DMS153 (cell line): ENCODE results near the gene CCDC50.
A peak's percentile ranks its signal among the peaks of the same experiment; 100 is the strongest.

ENCODE experiments used
- DNase-seq: peaks from one replicate; lab custom pipeline; 2025; lab: John Stamatoyannopoulos, UW

The CCDC50 gene

DNA sequence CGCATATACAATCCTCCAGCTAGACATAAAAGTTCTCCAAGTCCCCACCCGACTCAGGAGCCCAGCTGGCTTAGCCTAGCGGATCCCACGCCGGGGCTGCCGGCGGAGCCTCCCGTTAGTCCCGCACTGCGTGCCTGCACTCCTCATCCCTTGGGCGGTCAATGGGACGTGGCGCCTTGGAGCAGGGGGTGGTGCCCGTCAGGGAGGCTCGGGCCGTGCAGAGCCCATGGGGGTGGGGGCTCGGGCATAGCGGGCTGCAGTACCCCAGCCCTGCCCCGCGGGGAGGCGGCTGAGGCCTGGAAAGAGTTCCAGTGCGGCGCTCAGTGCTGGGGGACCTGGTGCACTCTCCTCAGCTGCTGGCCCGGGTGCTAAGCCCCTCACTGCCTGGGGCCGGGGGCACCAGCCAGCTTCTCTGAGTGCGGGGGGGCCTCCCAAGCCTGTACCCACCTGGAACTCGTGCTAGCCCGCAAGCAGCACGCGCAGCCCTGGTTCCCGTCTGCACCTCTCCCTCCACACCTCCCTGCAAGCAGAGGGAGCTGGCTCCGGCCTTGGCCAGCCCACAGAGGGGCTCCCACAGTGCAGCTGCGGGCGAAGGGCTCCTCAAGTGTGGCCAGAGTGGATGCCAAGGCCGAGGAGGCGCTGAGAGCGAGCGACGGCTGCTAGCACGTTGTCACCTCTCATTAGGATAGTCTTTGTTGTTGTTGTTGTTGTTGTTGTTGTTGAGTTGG lies 12.2 kb upstream of the CCDC50 start:
- DNase-seq = no peak

DNA sequence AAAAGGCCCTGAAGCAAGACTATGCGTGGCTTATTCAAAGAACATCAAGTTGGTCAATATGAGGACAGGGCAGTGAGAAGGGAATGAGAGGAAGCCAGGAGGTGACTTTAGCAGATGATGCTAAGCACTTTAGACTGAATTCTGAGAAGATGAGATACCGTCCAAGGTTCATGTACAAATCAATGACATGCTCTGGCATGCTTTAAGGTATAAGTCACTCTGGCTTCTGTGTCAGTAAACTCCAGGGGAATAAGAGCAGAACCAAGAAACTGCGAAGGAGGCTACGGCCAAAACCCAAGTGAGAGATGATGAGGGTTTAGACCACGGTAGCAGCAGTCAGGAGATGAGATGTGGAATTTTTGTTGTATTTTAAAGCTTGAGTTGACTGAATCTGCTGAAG lies 8.9 kb upstream of the CCDC50 start:
- DNase-seq = no peak

DNA sequence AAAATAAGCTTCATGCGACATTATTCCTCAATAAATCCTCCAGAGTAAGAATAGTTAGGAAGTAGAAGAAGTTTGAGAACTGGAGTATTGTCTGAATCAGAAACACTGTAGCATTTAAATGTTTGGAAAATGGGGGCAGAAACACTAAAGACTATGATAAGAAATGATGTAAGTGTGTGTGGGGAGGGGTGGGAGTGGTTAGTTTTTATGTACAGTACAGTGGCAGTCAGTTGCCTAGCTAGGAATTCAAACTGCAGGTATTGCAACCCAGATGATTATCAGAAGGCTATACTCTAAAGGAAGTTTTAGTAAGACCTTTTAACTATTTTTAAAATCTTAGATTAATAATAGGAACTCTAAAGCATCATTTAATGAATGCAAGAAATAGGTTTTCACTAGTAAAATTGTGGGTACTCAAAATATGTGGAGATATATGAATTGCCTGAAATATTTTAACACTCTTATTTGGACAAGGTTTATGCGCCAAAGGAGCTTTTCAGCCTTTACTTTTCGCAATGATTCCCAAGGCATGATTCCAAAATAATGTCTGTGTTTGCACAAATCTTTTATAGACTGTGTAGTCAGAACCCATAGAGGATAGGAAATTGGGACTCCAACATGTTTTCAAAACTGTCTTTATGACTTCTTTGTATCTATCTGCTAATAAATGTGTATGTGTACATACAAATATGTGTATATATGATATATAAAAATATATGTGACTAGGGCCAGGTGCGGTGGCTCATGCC lies 8.0 kb upstream of the CCDC50 start:
- DNase-seq = no peak

DNA sequence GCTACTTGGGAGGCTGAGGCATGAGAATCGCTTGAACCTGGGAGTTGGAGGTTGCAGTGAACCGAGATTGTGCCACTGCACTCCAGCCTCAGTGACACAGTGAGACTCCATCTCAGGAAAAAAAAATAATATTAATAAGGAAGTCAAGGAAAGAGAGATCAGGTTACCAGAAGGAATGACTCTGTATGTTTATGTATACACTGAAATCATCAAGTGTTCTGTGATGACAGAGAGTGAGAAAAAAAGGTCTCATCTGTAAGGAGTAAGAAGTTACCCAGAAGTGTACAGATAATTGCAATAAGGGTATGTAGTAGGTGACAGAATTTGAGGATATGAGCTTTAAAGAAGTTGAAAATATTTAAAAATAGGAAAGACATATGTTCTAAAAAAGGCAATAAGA lies 4.3 kb upstream of the CCDC50 start:
- no peak for DNase-seq

DNA sequence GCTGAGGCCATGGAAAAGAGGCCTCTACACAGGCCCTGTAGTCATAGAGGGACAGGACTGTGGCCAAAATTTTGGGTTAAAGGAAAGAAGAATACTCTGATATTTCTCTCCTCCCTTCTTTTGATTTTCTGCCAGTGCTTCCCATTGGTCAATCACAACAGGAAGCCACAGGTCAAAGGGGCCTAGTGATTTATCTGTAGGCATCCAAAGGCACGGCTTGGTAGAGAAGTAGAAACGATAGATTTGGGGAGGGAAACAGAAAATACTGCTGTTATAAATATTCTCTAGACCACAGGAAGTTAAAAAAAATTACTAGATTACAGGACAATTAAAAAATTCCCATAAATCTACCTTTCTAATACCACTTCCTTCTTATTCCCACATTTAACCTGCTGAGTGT lies 1.7 kb upstream of the CCDC50 start:
- no peak for DNase-seq

DNA sequence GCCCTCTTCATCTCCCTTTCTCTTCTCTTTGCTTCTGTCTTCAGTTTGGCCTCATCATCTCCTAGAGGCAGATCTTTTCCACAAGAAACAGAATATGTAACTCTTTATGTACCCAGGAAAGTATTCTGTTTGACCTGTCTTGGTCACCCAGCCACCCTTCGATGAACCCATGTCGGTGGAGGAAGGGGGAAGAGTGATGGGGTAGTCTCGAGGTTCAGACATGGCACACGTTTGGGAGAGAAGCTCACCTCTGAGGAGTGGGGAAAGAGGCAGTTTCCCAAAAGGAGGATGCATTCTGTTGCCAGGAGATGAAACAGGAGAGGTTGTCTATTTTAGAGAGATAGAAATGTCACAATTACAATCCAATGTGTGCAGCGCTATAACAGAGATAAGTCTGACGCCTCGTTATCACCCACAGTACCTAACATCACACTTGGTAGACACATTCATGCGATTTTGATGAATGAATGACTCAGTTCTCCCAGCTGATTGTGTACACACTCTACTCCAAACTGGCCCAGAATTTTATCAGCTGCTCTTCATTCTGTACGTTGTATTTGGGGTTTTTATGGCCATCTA lies 722 bp upstream of the CCDC50 start:
- no peak for DNase-seq

DNA sequence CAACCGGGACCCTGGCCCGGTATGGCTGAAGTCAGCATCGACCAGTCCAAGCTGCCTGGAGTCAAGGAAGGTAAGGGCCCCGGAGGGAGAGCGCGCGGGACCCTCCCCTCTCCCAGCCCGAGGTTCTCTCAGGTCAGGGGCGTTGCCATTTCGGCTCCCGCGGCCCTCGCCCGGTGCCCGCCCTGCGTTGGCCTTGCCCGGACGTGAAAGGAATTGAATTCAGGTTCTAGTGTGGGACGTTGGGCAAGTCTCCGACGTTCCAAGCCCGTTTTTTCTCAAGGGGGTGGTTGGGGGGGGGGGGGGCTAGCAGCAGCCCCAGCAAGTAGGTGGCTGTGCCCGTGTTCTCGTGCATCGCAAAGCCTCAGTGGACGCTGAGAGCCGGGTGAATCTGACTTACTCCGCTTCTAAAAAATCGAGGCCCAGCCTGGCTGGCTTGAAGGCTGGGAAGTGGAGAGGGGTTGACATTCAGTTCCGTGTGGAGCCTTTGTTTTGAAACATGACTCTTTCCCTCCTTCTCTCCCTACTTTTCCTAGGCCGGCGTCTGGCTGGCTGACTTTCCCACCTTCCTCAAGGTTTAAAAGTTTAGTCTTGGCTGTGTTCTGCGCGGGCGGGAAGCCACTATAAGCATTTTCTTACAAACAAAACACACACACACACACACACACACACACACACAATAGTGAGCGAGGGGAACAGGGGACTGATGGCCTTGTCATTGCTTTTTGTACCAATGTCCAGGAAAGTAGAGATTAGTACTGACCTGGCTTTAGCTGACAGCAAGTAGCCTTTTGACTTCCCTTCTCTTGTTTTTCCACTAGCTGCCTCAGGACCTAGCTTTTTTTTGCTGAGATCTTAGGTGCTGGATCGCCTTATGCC lies 698 bp downstream of the CCDC50 start, which contains the start of gene UTS2B:
Gene UTS2B, minus strand, starts transcription at position 873 of the 876 bp plus-strand sequence. CDS start 48,337 bp downstream, outside the sequence.
- DNase-seq = peak; percentile 9

DNA sequence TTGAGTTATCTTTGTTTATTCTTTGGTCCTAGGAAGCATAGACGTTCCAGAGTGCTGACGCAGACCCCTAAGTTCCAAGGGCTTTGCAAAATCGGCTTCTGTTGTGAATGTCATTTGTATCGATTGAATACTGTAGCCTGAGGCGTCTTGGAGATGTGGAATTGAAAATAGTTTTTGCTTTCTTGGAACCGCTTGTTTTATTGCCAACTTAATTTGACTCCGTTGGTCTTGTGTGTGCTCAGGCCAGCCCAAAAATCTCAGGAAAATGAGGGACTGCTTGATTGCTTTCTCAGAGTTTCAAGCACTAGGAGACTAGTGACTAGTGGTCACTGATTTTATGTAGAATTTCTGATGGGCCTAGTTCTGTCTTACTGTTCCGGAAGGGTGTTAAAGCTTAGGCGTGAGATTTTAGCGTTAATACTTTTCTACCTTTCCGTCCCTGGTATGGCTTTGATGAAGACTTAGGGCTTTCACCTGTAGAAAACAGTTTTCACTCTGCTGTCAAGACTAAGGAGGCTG lies 1.4 kb downstream of the CCDC50 start:
- no peak for DNase-seq

DNA sequence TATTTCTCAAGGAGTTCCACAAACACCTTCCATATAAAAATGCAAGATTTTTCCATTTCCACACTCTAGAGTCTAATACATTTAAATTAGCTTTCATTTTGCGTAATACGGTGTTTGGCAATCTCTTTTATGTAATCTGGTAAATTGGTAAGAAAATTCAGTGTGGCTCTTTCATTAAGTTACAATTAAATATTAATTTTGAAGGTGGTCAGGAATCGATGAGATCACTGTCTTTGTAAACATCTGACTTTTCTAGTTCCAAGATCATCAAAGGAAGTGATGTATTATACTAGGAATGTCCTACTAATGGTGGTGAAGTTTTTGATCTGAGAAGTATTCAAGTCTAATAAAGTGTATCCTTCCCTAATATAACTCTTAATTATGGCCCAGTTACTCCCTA lies 2.2 kb downstream of the CCDC50 start:
- DNase-seq = no peak

DNA sequence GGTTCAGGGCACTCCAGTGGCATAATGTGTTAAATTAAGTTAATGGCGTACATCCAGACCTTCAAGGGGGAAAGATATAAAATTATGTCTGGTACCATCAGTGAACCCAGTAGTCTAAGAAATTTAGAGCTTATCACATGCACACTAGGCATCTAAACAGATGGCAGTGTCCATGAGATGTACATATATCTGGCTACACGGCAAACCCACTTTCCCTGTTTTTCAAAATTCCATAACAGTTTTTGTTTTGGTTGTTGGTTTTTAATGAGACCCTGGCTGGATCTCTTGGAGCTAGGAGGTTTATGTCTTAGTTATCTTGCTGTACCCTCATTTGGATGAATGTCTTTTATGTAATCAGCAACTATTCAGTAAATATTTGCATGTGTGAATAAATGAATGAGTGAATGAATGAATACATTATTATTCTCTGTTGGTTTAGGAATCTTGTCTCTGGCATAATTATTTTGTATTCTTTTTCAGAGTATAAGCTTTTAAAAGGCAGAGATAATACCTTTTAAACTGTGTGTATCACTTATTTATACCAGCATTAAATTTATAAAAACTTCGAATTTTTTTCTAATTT lies 4.2 kb downstream of the CCDC50 start:
- no peak for DNase-seq

DNA sequence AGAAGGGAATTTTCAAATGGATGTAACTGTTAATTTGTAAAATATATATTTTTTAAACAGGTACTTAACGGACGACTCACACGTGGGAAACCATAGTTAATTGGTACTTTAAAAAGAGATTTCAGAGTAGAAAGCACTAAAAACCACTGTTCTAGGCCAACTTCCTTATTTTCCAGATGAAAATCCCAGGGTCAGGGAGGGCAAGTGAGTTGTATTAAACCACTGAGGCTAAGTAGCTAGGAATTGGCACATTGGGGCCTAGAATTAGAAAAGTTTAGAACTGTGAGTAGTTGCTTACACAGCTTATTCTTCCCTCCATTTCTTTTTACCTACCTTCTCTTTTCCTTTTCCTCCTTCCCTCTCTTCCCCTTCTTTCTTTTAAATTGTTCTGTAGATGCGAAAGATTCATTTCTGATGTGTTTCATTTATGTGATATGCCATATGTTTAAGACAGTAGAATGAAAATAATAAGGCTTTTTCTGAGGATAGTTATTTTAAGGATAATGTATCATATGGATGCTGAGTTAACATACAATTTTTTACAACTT lies 5.2 kb downstream of the CCDC50 start:
- DNase-seq = no peak

DNA sequence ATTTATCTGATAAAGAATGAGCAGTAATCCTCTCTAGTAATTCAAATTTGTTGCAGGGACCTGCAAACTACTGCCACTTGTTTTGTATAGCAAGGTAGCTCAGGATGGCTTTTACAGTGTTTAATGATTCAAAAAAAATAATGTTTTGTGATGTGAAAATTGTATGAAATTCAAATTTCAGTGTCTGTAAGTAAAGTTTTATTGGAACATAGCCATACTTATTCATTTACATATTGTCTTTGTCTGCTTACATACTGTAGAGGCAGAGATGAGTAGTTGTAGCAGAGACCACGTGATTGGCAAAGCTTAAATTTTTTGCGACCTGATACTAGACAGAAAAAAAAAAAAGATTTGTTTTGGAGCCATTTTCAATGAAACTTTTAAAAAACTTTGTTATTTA lies 7.6 kb downstream of the CCDC50 start:
- DNase-seq = no peak

DNA sequence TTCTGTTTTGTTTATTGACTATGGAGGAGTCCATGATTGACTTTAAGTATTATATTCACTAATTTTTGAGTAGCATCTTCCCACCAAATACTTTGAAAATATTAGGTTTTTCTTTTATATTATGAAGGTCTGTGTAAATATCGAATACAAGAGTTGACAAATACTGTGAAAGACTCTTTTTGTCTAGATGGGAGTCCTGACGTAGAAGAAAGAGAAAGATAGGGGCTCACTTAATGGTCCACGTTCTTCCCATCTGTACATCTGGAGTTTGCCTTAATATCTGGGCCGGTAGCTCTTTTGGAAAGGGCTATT lies 8.9 kb downstream of the CCDC50 start:
- no peak for DNase-seq

DNA sequence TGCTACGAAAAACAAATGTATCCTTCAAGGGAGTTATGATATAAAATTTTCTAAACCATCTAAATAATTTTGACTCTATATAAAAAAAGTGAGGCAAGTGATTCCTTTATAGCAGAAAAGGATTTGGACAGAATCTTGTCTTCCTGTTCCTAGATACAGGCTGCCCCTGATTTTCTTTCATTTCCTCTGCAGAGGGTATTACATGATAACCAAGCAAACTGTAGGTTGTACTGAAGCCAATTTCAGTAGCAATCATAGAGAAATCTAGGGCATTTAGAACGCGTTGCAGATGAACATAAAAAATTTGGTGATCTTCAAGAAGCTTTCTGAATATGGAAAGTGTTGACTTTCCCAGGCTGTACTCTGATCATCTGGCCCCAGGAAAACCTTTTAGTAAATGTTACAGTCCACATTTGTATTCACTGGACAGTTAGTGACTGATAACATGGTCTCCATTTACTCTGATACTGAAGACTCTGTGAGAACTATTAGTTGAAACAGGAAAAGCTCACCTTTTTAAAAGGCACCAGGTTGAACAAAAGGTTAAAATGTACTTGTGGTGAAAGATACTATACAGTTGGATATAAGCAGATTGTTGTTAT lies 10.2 kb downstream of the CCDC50 start:
- no peak for DNase-seq

DNA sequence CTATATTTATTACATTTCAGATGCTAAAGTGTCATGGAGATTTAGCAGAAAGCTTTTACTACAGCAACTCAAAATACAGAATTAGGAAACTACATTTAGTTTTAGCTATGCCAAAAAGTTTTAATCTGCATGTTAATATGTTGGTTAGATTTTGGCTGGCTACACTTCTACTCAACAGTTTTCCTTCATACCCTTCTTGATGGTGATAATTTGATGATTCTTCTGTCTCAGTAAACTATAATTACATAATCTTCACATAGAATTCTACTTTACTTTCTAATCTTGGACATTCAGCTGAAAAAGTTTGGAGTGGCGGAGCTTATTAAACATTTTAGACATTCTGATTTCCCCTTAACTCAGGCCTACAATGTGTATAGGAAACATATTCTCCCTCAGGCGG lies 11.2 kb downstream of the CCDC50 start:
- DNase-seq = no peak

DNA sequence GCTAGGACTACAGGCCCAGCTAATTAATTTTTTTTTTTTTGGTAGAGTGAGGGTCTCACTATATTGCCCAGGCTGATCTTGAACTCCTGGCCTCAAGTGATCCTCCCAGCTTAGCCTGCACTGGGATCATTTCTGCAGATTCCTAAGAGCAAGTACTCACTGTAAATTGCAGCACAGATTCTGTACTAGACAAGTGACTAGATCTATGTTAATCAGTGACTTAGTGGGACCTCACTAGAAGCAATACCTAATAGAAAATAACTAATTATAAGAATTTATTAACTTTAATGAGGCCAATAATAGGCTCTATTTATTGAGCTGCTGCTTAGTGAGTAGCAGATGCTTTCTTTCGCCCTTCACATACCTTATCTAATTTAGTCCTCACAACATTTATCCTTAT lies 11.8 kb downstream of the CCDC50 start:
- no peak for DNase-seq

DNA sequence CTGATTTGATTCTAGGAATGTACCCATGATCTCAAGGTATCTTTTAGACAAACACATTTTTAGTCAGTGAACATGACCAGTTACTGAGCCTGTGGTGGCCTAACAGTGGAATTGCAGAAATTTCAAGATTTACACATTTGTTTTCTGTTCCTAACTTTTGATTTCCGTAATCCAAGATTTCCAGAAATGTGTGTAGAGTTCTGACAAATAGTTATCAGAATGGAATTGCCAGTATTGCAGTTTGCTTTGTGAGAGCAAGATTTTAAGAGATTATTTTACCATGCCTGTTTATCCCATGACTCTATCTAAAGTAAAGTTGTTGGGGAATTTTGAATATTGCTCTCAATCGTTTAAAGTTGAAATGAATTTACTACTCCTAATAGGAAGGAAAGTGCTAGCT lies 12.8 kb downstream of the CCDC50 start:
- DNase-seq = no peak

DNA sequence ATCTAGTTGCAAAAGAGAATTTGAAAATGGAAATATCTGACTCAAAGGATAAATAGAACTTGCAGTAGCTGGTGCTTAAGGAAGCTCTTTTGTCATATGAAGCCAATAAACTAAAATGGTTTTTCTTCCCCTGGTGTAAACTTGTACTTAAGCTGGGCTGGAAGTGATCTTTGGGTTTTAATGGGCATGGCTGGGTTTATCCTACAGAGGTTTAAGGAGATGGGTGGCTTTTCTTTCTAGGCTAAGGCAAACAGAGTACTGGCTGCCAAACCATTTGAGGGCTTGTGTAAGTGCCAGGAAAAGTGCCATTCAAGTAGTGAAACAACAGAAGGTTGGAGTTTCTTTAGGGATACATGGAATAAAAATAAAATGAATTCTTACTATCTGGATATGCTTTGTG lies 13.2 kb downstream of the CCDC50 start:
- DNase-seq = no peak

DNA sequence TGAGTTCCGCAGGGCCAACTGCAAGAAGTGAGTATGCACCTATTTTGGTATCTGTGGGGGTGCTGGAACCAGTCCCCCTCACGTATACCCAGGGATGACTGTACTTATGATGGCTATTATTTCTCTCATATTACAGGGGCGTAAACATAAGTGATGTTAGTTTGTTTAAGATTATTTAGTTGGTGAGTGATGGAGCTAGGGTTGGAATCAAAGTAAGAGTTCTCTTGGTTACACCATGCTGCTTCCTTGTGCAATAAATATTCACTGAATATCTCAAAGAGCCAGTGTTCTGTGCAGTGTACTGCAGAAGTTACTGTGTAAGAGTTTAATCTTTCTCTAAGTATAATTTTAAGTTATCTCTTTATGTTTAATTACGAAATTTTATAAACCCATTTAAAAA lies 13.9 kb downstream of the CCDC50 start:
- DNase-seq = no peak

DNA sequence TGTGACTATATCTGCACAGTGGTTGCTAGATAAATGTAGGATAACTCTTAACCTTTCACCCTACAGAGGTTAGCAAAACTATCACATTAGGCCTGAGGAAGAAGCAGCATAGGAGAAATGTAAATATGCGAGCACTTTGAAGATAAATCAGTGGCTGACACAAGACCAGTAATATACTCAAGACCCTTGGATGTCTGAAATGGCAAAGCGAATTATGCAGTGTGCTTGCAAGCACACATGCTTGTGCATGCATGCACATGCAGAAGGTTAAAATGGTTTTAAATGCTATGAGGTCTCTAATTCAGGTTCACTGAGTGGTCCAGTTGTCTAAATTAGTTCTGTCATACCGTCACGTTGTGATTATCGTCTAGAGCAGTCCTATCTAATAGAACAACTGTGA lies 14.7 kb downstream of the CCDC50 start:
- no peak for DNase-seq

DNA sequence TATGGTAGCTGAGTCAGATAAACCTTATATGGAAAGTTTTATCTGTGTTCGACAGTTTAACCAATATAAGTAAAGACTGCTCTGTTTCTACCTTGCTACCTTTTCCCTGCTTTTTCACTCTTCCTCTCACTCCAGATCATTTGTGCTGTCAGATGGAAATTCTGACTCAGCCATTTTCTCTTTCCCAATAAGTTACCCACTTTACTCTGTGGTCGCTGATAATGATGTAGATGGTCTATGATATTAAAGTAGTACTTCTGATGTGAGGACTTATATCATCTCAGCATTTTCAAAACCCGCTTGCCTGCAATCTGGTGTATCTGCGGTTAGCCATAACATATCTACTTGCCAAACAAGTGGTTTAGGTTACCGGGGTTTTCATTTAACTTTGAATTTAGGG lies 16.1 kb downstream of the CCDC50 start:
- DNase-seq = no peak
